BE2C (cell line): ENCODE measurements around the gene FES.

Source experiments
- DNase-seq: peaks from one replicate; pipeline ENCODE4 v3.0.0-alpha.2; 2020
- H3K27me3 ChIP-seq: fragments of 250-450 bp; sonication (Bioruptor Pico); 2 replicates; pipeline ENCODE4 v1.5.1; 2020; ENCODE audit warnings: mild to moderate bottlenecking
- H3K36me3 ChIP-seq: fragments of 250-450 bp; sonication (Bioruptor Pico); 2 replicates; pipeline ENCODE4 v1.5.1; 2020; ENCODE audit warnings: mild to moderate bottlenecking
- H3K4me1 ChIP-seq: fragments of 250-450 bp; sonication (Bioruptor Pico); 2 replicates; pipeline ENCODE4 v1.5.1; 2020
- H3K4me3 ChIP-seq: 2 replicates; pipeline ENCODE4 v1.5.1; 2011; ENCODE audit warnings: low read depth, low read length
- H3K9me3 ChIP-seq: fragments of 250-450 bp; sonication (Bioruptor Pico); 2 replicates; pipeline ENCODE4 v1.5.1; 2020
- CTCF ChIP-seq: IDR thresholded peaks from 2 replicates; pipeline ENCODE4 v1.5.1; 2012; ENCODE audit warnings: mild to moderate bottlenecking, low read depth, low read length

Gene FES

GRCh38 chr15:90877996-90878395, 6.3 kb upstream of the FES start:
- Histone ChIP-seq H3K27me3 (no peaks in the 10 kb centered on the region), H3K4me1 (0 out of 2 replicates have a peak, but pooled peaks cover under 1% of the 10 kb centered on the region), H3K9me3 (no peaks in the 10 kb centered on the region), H3K36me3 (peaks cover 16% of the 10 kb centered on the region), H3K4me3 (no peak overlapping the region)
- TF ChIP-seq CTCF = no peak
- no peak for DNase-seq

GRCh38 chr15:90878660-90879059, 5.6 kb upstream of the FES start:
- Histone ChIP-seq H3K4me3 (no peak overlapping the region), H3K4me1 (no peaks in the 10 kb centered on the region), H3K9me3 (no peaks in the 10 kb centered on the region), H3K27me3 (no peaks in the 10 kb centered on the region), H3K36me3 (peaks cover 16% of the 10 kb centered on the region)
- TF ChIP-seq CTCF = no peak
- no peak for DNase-seq

GRCh38 chr15:90879730-90880366, 4.5 kb upstream of the FES start:
- Histone ChIP-seq H3K27me3 (no peaks in the 10 kb centered on the region), H3K4me3 (no peak overlapping the region), H3K4me1 (no peaks in the 10 kb centered on the region), H3K36me3 (peaks cover 16% of the 10 kb centered on the region), H3K9me3 (no peaks in the 10 kb centered on the region)
- no peak for TF ChIP-seq CTCF
- DNase-seq = no peak

GRCh38 chr15:90880381-90881145, 3.7 kb upstream of the FES start:
- no peaks in the 10 kb centered on the region for H3K9me3 ChIP-seq
- H3K4me1 ChIP-seq = no peaks in the 10 kb centered on the region
- no peak for TF ChIP-seq CTCF
- H3K27me3 ChIP-seq = no peaks in the 10 kb centered on the region
- no peak for DNase-seq
- H3K4me3 ChIP-seq = no peak overlapping the region
- H3K36me3 ChIP-seq = peaks cover 16% of the 10 kb centered on the region

- no peaks in the 10 kb centered on the region for H3K9me3 ChIP-seq
- TF ChIP-seq CTCF = no peak
- no peak overlapping the region for H3K4me3 ChIP-seq
- peaks cover 16% of the 10 kb centered on the region for H3K36me3 ChIP-seq
- DNase-seq = no peak
- H3K27me3 ChIP-seq = no peaks in the 10 kb centered on the region
- no peaks in the 10 kb centered on the region for H3K4me1 ChIP-seq
Measured at GRCh38 chr15:90881181-90881977, 2.9 kb upstream of the FES start.
